A673 (cell line): Measurements from ENCODE around the gene KRT82.

Experiments used
- CTCF ChIP-seq: fragments of 300-800, 200-600 bp; sonication (generic); conservative IDR thresholded peaks from 2 replicates; pipeline ENCODE4 v1.5.1; 2017; ENCODE audit warnings: low read depth, mild to moderate bottlenecking, antibody characterized with exemption, low read length, moderate library complexity, mixed read lengths
- EZH2 ChIP-seq: fragments of 200-600 bp; sonication (generic); IDR thresholded peaks from 2 replicates; pipeline ENCODE4 v1.6.1; 2017; ENCODE audit warnings: borderline replicate concordance, low read depth, mild to moderate bottlenecking, mixed read lengths, antibody characterized with exemption, low read length; ENCODE audit not compliant: poor library complexity, severe bottlenecking

DNA sequence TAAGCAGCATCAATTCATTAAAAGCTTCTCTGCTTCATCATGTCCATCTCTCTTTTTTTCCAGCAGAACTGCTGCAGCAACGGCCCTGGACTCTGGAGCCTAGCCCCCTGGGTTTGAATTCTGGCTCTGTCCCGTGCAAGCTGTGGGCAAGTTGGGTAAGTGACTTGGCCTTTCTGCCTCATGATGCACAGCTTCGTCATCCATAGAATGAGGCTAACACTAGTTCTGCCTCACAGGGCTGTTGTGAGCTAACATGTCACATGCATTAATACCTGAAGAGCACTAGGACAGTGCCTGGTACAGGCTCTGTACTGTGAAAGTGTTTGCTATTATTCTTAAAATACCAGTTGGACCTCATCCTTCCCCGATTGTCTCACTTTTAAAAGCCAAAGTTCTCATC is 4.2 kb downstream of the KRT82 start:
- TF ChIP-seq CTCF (no peak), EZH2 (no peak)
